T-helper 2 cell treated with Interferon-gamma antibody and Interleukin-4, amounts not matched to agents 5 μg/mL and 100 μg/mL, for 36 hours (primary cell): ENCODE data around the gene ORC6.
"Not testable (repeated sequence)": the region's sequence is repeated elsewhere in the genome, so short reads cannot be mapped to it uniquely, and the experiment has no call there.

Experiments
- DNase-seq: peaks from one replicate; pipeline ENCODE4 v3.0.0; 2021; ENCODE audit warnings: low spot score
- H3K27ac Mint-ChIP-seq: one replicate; pipeline ENCODE4 v1.8.0; 2021; ENCODE audit warnings: mild to moderate bottlenecking, mixed read lengths
- H3K27me3 Mint-ChIP-seq: one replicate; pipeline ENCODE4 v1.8.0; 2021; ENCODE audit warnings: low read depth, mixed read lengths
- H3K36me3 Mint-ChIP-seq: one replicate; pipeline ENCODE4 v1.8.0; 2021; ENCODE audit warnings: low read depth, mixed read lengths
- H3K4me1 Mint-ChIP-seq: one replicate; pipeline ENCODE4 v1.8.0; 2021; ENCODE audit warnings: low read depth, mixed read lengths
- H3K4me3 Mint-ChIP-seq: one replicate; pipeline ENCODE4 v1.8.0; 2022; ENCODE audit warnings: mild to moderate bottlenecking, moderate library complexity, mixed read lengths
- H3K9me3 Mint-ChIP-seq: one replicate; pipeline ENCODE4 v1.8.0; 2021; ENCODE audit warnings: mixed read lengths

Gene ORC6

GRCh38 chr16:46689365-46690280, at the start of gene ORC6:
TSS of gene ORC6 (plus strand) at chr16:46689659. CDS start at chr16:46689706, 47 bp downstream.
- Mint-ChIP-seq H3K27ac (no peak within 1 kb of the TSS), H3K4me3 (no peak within 1 kb of the TSS), H3K4me1 (peaks cover 39% of the 10 kb centered on the region), H3K27me3 (no peaks in the 10 kb centered on the region), H3K36me3 (peaks cover 23% of the 10 kb centered on the region), H3K9me3 (no peaks in the 10 kb centered on the region)
- peak; percentile 97 for DNase-seq

GRCh38 chr16:46648656-46649055, 40.8 kb upstream of the ORC6 start:
- Mint-ChIP-seq H3K27me3 (no peaks in the 10 kb centered on the region), H3K36me3 (no peaks in the 10 kb centered on the region), H3K4me1 (peaks cover 1% of the 10 kb centered on the region), H3K4me3 (no peak overlapping the region), H3K27ac (no peak overlapping the region), H3K9me3 (peaks cover 22% of the 10 kb centered on the region)
- DNase-seq, result no peak

- H3K36me3 Mint-ChIP-seq, result no peaks in the 10 kb centered on the region
- no peak overlapping the region for H3K27ac Mint-ChIP-seq
- peaks cover 1% of the 10 kb centered on the region for H3K4me1 Mint-ChIP-seq
- no peak overlapping the region for H3K4me3 Mint-ChIP-seq
- no peaks in the 10 kb centered on the region for H3K27me3 Mint-ChIP-seq
- DNase-seq, result no peak
- H3K9me3 Mint-ChIP-seq, result peaks cover 13% of the 10 kb centered on the region
Measured at GRCh38 chr16:46649588-46650253, 39.7 kb upstream of the ORC6 start.

- Mint-ChIP-seq H3K36me3 (no peaks in the 10 kb centered on the region), H3K4me3 (no peak overlapping the region), H3K27ac (no peak overlapping the region)
Measured at GRCh38 chr16:46650254-46650623, 39.2 kb upstream of the ORC6 start.

GRCh38 chr16:46651305-46651704, 38.2 kb upstream of the ORC6 start:
- no peaks in the 10 kb centered on the region for H3K27me3 Mint-ChIP-seq
- H3K27ac Mint-ChIP-seq, result no peak overlapping the region
- H3K9me3 Mint-ChIP-seq, result no peaks in the 10 kb centered on the region
- H3K4me3 Mint-ChIP-seq, result no peak overlapping the region
- H3K4me1 Mint-ChIP-seq, result no peaks in the 10 kb centered on the region
- H3K36me3 Mint-ChIP-seq, result no peaks in the 10 kb centered on the region
- DNase-seq, result no peak

More at GRCh38 chr16:46650254-46650623, 39.2 kb upstream of the ORC6 start:
- H3K27me3 Mint-ChIP-seq, result no peaks in the 10 kb centered on the region
- DNase-seq, result no peak
- peaks cover 8% of the 10 kb centered on the region for H3K9me3 Mint-ChIP-seq
- peaks cover 1% of the 10 kb centered on the region for H3K4me1 Mint-ChIP-seq

GRCh38 chr16:46658925-46659324, 30.5 kb upstream of the ORC6 start:
- H3K9me3 Mint-ChIP-seq, result no peaks in the 10 kb centered on the region
- peak overlapping the region; percentile 0 for H3K4me3 Mint-ChIP-seq
- DNase-seq, result peak; percentile 48

GRCh38 chr16:46662123-46662522, 27.3 kb upstream of the ORC6 start:
- H3K36me3 Mint-ChIP-seq, result peaks cover 44% of the 10 kb centered on the region
- no peaks in the 10 kb centered on the region for H3K9me3 Mint-ChIP-seq
- no peak overlapping the region for H3K4me3 Mint-ChIP-seq
- H3K27ac Mint-ChIP-seq, result no peak overlapping the region
- peaks cover 10% of the 10 kb centered on the region for H3K4me1 Mint-ChIP-seq
- no peak for DNase-seq
- no peaks in the 10 kb centered on the region for H3K27me3 Mint-ChIP-seq

More at GRCh38 chr16:46658925-46659324, 30.5 kb upstream of the ORC6 start:
- Mint-ChIP-seq H3K27ac (peak overlapping the region; percentile 23), H3K27me3 (no peaks in the 10 kb centered on the region), H3K36me3 (peaks cover 32% of the 10 kb centered on the region), H3K4me1 (peaks cover 10% of the 10 kb centered on the region)

GRCh38 chr16:46673320-46674013, 16.0 kb upstream of the ORC6 start:
- Mint-ChIP-seq H3K9me3 (no peaks in the 10 kb centered on the region), H3K36me3 (peaks cover 52% of the 10 kb centered on the region), H3K4me1 (no peaks in the 10 kb centered on the region), H3K27me3 (no peaks in the 10 kb centered on the region), H3K4me3 (no peak overlapping the region), H3K27ac (no peak overlapping the region)
- peak; percentile 26 for DNase-seq

GRCh38 chr16:46677943-46678342, 11.5 kb upstream of the ORC6 start:
- H3K27me3 Mint-ChIP-seq, H3K9me3 Mint-ChIP-seq, H3K4me1 Mint-ChIP-seq, DNase-seq, H3K4me3 Mint-ChIP-seq, H3K27ac Mint-ChIP-seq: not testable (repeated sequence)
- H3K36me3 Mint-ChIP-seq, result peaks cover 49% of the 10 kb centered on the region

GRCh38 chr16:46681867-46682266, 7.6 kb upstream of the ORC6 start:
- Mint-ChIP-seq H3K4me1 (peaks cover 16% of the 10 kb centered on the region), H3K36me3 (peaks cover 28% of the 10 kb centered on the region)
- H3K9me3 Mint-ChIP-seq, H3K27ac Mint-ChIP-seq, H3K27me3 Mint-ChIP-seq, H3K4me3 Mint-ChIP-seq, DNase-seq: not testable (repeated sequence)

- Mint-ChIP-seq H3K9me3 (no peaks in the 10 kb centered on the region), H3K27ac (no peak overlapping the region), H3K4me3 (no peak overlapping the region), H3K27me3 (no peaks in the 10 kb centered on the region), H3K36me3 (peaks cover 14% of the 10 kb centered on the region), H3K4me1 (peaks cover 42% of the 10 kb centered on the region)
- no peak for DNase-seq
Measured at GRCh38 chr16:46686815-46687473, 2.5 kb upstream of the ORC6 start.

- Mint-ChIP-seq H3K9me3 (no peaks in the 10 kb centered on the region), H3K27me3 (no peaks in the 10 kb centered on the region), H3K4me1 (peaks cover 46% of the 10 kb centered on the region), H3K4me3 (no peak overlapping the region), H3K27ac (no peak overlapping the region), H3K36me3 (peaks cover 15% of the 10 kb centered on the region)
- no peak for DNase-seq
Measured at GRCh38 chr16:46687486-46687885, 2.0 kb upstream of the ORC6 start.

GRCh38 chr16:46688101-46688653, 1.3 kb upstream of the ORC6 start:
- peaks cover 45% of the 10 kb centered on the region for H3K4me1 Mint-ChIP-seq
- H3K36me3 Mint-ChIP-seq, result peaks cover 20% of the 10 kb centered on the region
- no peak for DNase-seq
- no peak overlapping the region for H3K27ac Mint-ChIP-seq
- H3K4me3 Mint-ChIP-seq, result no peak overlapping the region
- H3K27me3 Mint-ChIP-seq, result no peaks in the 10 kb centered on the region
- no peaks in the 10 kb centered on the region for H3K9me3 Mint-ChIP-seq
